GM19238 (cell line): ENCODE data around the gene TRMT112.
"Not testable (repeated sequence)": the region's sequence is repeated elsewhere in the genome, so short reads cannot be mapped to it uniquely, and the experiment has no call there.

ENCODE experiments used
- DNase-seq: peaks from one replicate; pipeline ENCODE4 v3.0.0; 2011; ENCODE audit warnings: low spot score; ENCODE audit not compliant: insufficient read length

TRMT112 gene

GRCh38 chr11:64313491-64314145 is 3.7 kb downstream of the TRMT112 start:
- DNase-seq: no peak

DNA sequence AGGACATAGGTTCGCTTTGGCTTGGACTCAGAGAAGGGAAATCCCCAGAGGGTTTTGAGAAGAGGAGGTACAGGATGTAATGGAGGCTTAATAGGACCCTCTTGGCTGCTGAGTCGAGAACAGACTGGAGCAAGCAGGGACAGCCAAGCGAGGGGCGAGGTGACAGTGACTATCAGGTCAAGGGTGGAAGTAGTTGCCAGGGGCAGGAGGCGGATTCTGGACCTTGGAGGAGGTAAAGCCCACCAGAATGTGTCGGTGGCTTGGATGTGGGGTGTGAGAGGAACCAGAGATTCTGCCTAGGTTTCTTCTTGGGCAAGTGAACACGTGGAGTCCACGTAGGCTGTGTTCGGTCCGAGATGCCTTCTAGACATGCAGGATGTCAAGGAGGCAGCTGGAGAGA is 4.4 kb downstream of the TRMT112 start:
- no peak for DNase-seq

DNA sequence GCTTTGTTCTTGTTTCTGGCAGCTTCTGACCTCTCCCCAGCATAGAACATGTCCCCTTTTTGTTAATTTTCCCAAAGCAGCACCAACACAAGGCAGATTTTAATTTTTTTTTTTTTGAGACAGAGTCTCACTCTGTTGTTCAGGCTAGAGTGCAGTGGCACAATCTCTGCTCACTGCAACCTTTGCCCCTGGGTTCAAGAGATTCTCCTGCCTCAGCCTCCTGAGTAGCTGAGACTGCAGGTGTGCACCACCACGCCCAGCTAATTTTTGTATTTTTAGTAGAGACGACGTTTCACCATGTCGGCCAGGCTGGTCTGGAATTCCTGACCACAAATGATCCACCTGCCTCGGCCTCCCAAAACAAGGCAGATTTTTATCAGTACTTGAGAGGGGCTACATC is 9.6 kb downstream of the TRMT112 start:
- DNase-seq: not testable (repeated sequence)

GRCh38 chr11:64306876-64307622 is 10.3 kb downstream of the TRMT112 start:
- DNase-seq: no peak

DNA sequence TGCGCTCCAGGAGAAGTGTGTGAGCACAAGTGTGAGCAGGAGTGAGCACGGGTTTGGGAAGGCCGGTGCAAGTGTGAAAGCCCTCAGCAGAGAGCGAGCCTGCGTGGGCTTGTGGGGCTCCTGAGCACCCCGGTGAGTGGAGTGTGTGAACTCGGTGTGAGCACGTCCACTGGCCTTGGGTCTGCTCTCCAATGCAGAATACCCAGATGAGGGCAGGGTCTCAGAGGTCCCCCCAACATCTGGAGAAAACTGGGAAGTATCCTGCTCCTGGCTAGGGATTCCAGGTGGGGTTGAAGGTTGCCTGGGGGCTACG is 10.8 kb downstream of the TRMT112 start:
- DNase-seq: no peak

GRCh38 chr11:64305691-64306562 is 11.4 kb downstream of the TRMT112 start:
- DNase-seq: no peak

DNA sequence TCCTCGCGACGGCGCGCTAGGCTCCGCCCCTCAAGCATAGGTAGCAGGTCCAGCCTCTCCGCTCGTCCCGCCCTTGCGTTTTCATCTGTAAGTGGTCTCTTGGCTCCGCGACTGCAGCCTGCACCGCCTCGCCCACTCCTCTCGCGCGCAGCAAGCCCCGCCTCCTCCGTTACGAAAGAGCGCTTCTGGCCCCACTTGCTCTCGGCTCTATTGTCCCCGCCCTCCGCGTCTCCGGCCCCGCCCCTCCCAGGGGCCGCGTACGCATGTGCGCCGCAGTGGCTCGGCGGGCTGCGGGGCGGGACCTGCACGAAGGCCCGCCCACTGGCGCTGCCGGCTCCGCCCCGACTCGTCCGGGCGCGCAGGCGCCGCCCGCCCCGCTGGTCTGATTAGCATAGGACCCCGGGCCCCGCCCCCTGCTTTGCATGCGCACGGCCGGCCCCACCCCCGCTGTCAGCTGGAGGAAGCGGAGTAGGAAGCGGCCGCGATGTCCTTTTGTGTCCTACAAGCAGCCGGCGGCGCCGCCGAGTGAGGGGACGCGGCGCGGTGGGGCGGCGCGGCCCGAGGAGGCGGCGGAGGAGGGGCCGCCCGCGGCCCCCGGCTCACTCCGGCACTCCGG is 12.2 kb downstream of the TRMT112 start, which contains the start of gene ESRRA:
Gene ESRRA, plus strand, starts transcription at position 450 of the 616 bp plus-strand sequence. CDS start 1,656 bp downstream, outside the sequence.
- DNase-seq: peak; percentile 98

DNA sequence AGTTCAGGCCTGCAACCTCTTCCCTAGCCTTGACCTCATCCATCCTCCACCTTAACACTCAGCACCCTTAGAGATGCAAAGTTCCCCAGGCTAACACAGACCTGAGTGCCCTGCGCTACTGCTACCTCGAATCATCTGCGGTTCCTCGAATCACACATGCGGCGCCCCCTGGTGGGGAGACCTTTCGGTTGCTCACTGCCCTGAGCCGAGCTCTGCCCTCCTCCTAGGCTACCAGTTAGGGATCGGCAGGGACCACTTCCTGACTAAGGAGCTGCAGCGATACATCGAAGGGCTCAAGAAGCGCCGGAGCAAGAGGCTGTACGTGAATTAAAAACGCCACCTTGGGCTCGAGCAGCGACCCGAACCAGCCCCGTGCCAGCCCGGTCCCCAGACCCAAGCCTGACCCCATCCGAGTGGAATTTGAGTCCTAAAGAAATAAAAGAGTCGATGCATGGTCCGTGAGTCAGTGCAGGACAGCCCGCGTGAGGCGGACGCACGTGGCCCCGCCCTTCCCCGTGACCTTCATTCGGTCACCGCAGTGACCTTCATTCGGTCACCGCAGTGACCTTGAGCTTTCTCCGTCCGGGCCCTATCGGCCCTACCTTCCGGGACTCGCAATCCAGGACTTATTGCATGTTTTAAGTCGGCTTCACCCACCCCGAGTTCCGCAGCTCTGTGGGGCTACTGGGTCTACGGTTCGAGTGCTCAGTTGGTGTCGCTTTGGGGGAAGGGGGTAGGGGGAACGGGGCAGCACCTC is 12.9 kb downstream of the TRMT112 start:
- peak; percentile 93 for DNase-seq

GRCh38 chr11:64304032-64304315 is 13.4 kb downstream of the TRMT112 start:
- DNase-seq: no peak

DNA sequence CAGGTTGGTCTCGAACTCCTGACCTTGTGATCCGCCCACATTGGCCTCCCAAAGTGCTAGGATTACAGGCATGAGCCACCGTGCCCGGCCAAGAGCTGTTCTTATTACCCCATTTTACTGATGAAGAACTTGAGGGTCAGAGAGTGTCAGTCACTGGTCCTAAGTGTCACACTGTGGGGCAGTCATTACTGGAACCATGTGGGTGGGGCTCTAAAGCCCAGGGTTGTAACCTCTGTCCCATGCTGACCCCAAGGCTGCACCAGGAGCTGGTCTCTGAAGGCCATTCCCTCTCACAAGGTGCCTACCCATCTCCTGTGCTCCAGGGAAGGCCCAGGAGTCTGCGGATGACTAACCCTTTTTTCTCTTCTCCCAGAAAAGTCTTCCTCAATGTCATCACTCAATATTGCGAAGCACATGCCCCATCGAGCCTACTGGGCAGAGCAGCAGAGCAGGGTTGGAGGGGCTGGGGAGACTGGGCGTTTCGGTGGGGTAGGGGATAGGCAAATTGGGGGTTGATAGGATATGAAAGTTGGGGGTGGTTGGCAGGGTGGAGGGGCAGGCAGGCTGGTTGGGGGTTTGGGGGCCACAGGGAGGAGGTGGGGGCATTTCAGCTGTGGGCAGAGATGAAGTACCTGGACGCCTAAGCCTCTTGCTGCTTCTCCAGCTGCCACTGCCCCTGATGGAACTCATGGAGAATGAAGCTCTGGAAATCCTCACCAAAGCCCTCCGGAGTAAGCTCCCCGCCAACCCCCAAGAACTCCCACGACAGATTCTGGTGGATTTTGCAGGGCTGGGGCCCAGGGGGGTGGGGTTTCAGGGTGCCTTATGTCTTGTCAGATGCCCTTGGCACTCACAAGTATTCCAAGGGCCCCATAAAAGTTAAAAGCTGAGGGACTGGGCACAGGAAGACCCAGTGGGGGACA is 14.0 kb downstream of the TRMT112 start:
- DNase-seq: no peak

DNA sequence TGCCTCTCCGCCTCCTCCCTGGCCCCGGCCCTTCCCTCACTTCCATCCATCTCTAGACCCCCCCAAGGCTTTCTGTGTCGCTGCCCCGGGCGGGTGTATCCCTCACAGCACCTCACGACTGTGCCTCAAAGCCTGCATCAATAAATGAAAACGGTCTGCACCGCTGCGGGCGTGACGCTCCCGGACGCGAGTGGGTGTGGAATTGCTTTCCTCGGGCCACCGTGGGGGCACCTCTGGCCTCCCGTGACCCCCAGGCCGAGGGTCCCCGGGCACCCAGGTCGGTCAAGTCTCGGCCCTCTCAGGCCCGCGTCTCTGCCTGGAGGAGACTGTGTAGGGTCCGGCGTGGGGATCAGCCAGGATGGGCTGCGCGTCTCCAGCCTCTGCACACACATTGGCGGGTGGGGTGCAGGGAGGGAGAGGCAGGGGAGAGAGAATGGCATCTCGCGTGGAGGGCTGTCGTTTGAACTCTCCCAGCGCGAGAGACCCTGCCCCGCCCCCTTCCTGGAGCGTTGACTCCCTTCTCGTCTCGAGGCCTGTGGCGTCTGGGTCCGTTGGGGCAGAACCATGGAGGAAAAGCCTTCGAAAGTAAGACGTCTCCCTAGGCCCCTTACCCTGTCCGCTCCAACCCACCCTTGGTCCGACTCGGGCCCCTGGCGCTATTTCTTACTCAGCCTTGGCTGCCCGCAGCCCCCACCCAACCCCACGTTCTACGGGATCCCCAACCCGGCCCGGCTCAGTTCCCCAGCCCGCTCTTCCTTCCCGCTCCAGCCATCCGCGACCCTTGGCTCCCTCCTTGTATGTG is 17.3 kb downstream of the TRMT112 start, which contains the start of gene CATSPERZ:
Gene CATSPERZ, plus strand, starts transcription at position 512 of the 802 bp plus-strand sequence. Its CDS starts 53 bp downstream, at position 565.
- DNase-seq: no peak

GRCh38 chr11:64298966-64299846 is 18.2 kb downstream of the TRMT112 start:
- no peak for DNase-seq

DNA sequence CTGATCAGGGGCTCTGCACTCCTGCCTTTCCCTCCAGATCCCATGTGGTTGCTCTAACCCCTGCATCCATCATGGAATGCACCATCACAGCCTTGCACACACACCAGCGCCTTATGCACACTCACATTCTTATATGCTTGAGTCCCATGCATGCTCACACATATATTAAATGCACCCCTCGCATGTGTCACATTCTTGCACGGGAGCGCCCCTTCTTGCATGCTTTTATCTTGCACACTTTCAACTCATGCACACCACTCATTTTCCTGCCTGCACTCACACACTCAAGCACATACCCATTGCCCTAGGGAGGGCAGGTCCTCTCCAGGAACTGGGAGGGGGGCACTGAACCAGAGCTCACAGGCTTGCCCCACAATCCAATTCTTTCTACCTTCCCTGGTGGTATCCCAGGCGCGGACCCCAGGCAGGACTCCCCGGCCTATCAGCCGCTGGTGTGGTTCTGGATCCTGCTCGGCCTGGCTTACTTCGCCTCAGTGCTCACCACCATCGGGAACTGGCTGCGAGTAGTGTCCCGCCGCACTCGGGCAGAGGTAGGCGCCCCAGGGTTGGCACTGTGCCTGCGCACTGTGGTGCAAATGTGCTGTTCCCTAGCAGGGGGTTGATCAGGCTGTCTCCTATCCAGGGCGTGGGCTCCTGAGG is 19.5 kb downstream of the TRMT112 start:
- DNase-seq: no peak

GRCh38 chr11:64296830-64297698 is 20.3 kb downstream of the TRMT112 start:
- DNase-seq: no peak

DNA sequence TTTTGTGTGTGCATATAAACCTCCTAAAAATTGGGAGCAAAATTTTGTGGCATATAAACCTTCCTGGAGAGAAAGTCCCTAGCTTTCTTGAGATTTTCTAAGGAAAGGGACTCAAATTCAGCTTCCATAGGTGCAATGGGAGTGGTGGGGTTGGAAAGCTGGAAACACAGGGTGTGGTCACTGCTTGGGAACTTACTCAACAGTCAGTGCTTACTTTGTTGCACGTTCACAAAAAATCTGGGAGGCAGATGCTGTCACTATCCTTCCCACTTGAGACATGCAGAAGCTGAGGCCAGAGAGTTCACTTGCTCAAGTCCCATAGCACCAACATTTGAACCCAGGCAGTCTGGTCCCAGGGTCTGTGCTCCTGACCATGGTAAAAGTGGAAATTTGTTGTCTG is 21.1 kb downstream of the TRMT112 start:
- DNase-seq: no peak

- no peak for DNase-seq
These were observed 21.6 kb downstream of the TRMT112 start for GRCh38 chr11:64295760-64296159.

- DNase-seq: no peak
These were observed 22.6 kb downstream of the TRMT112 start for GRCh38 chr11:64294774-64295173.
